IPS DF 6.9 (cell line): ENCODE results near the gene ERC2.
"Not testable (repeated sequence)": the region's sequence is repeated elsewhere in the genome, so short reads cannot be mapped to it uniquely, and the experiment has no call there.

Experiments
- DNase-seq: peaks from one replicate; pipeline ENCODE4 v3.0.0-alpha.2; 2013; ENCODE audit warnings: low read depth, low spot score
- H3K27ac ChIP-seq: one replicate; pipeline ENCODE4 v1.5.1; 2013; ENCODE audit warnings: low read length, control low read depth
- H3K27me3 ChIP-seq: 2 replicates; pipeline ENCODE4 v1.6.1; 2013; ENCODE audit warnings: mild to moderate bottlenecking, low read length; ENCODE audit not compliant: control insufficient read depth, insufficient read depth
- H3K36me3 ChIP-seq: 2 replicates; pipeline ENCODE4 v1.6.1; 2013; ENCODE audit warnings: low read length; ENCODE audit not compliant: control insufficient read depth, insufficient read depth
- H3K4me1 ChIP-seq: 2 replicates; pipeline ENCODE4 v1.6.1; 2013; ENCODE audit warnings: low read length; ENCODE audit not compliant: control insufficient read depth, insufficient read depth
- H3K4me3 ChIP-seq: 2 replicates; pipeline ENCODE4 v1.5.1; 2013; ENCODE audit warnings: mild to moderate bottlenecking, low read length
- H3K9me3 ChIP-seq: 2 replicates; pipeline ENCODE4 v1.6.1; 2013; ENCODE audit warnings: low read length, inconsistent platforms; ENCODE audit not compliant: control insufficient read depth, insufficient read depth
- WGBS: extraction: QIAGEN DNeasy Blood & Tissue Kit; methylation state at CpG from one replicate; pipeline ENCODE4 v1.1.7; 2013; ENCODE audit warnings: mixed read lengths, missing lambda C conversion rate; ENCODE audit not compliant: insufficient read length, insufficient coverage; 5-methylcytosine and 5-hydroxymethylcytosine counted together

The ERC2 gene

GRCh38 chr3:56101576-56101975, 366.7 kb downstream of the ERC2 start:
- Histone ChIP-seq H3K9me3 (no peaks in the 10 kb centered on the region), H3K36me3 (no peaks in the 10 kb centered on the region), H3K27ac (no peak overlapping the region), H3K4me1 (peaks cover 3% of the 10 kb centered on the region; the same call in 1 of the 2 replicates), H3K4me3 (no peak overlapping the region), H3K27me3 (no peaks in the 10 kb centered on the region)
- no peak for DNase-seq
- no CpG with 5 or more reads among the region's 6 CpGs for WGBS

GRCh38 chr3:56096999-56097398, 371.3 kb downstream of the ERC2 start:
- WGBS = no CpG with 5 or more reads among the region's 2 CpGs
- Histone ChIP-seq H3K9me3 (no peaks in the 10 kb centered on the region), H3K4me1 (peaks cover 2% of the 10 kb centered on the region; the same call in 1 of the 2 replicates), H3K27ac (no peak overlapping the region), H3K4me3 (no peak overlapping the region), H3K36me3 (no peaks in the 10 kb centered on the region), H3K27me3 (no peaks in the 10 kb centered on the region)
- DNase-seq = no peak

GRCh38 chr3:56094170-56094569, 374.1 kb downstream of the ERC2 start:
- no peaks in the 10 kb centered on the region for H3K9me3 ChIP-seq
- H3K4me3 ChIP-seq = no peak overlapping the region
- H3K4me1 ChIP-seq = peaks cover 1% of the 10 kb centered on the region; the same call in 1 of the 2 replicates
- DNase-seq = no peak
- no peak overlapping the region for H3K27ac ChIP-seq
- H3K36me3 ChIP-seq = no peaks in the 10 kb centered on the region
- H3K27me3 ChIP-seq = no peaks in the 10 kb centered on the region

- Histone ChIP-seq H3K27ac (no peak overlapping the region), H3K4me1 (peaks cover 1% of the 10 kb centered on the region; the same call in 1 of the 2 replicates), H3K4me3 (no peak overlapping the region), H3K27me3 (no peaks in the 10 kb centered on the region), H3K9me3 (no peaks in the 10 kb centered on the region; the same call in 1 of the 2 replicates), H3K36me3 (no peaks in the 10 kb centered on the region)
- no CpG with 5 or more reads among the region's 2 CpGs for WGBS
- no peak for DNase-seq
Measured at GRCh38 chr3:56089739-56090138, 378.5 kb downstream of the ERC2 start.

GRCh38 chr3:56087451-56088053, 380.7 kb downstream of the ERC2 start:
- no peaks in the 10 kb centered on the region; the same call in 1 of the 2 replicates for H3K9me3 ChIP-seq
- no peaks in the 10 kb centered on the region for H3K36me3 ChIP-seq
- no peak overlapping the region for H3K27ac ChIP-seq
- H3K4me3 ChIP-seq = no peak overlapping the region
- H3K4me1 ChIP-seq = peaks cover 1% of the 10 kb centered on the region; the same call in 1 of the 2 replicates
- H3K27me3 ChIP-seq = no peaks in the 10 kb centered on the region
- DNase-seq = no peak
- no CpG with 5 or more reads among the region's 10 CpGs for WGBS

GRCh38 chr3:56086355-56086754, 381.9 kb downstream of the ERC2 start:
- Histone ChIP-seq H3K36me3 (no peaks in the 10 kb centered on the region), H3K27ac (no peak overlapping the region), H3K4me1 (peaks cover 1% of the 10 kb centered on the region; the same call in 1 of the 2 replicates), H3K4me3 (no peak overlapping the region), H3K9me3 (no peaks in the 10 kb centered on the region; the same call in 1 of the 2 replicates), H3K27me3 (no peaks in the 10 kb centered on the region)
- DNase-seq = no peak
- WGBS = no CpG with 5 or more reads among the region's 1 CpG

- no peaks in the 10 kb centered on the region for H3K36me3 ChIP-seq
- whole genome bisulfite sequencing = no CpG with 5 or more reads among the region's 2 CpGs
Measured at GRCh38 chr3:56081246-56081645, 387.0 kb downstream of the ERC2 start.

GRCh38 chr3:56076746-56077145, 391.5 kb downstream of the ERC2 start:
- no CpG with 5 or more reads among the region's 2 CpGs for WGBS

More at GRCh38 chr3:56081246-56081645, 387.0 kb downstream of the ERC2 start:
- no peaks in the 10 kb centered on the region for H3K9me3 ChIP-seq
- H3K27ac ChIP-seq = no peak overlapping the region
- H3K27me3 ChIP-seq = no peaks in the 10 kb centered on the region
- no peak overlapping the region for H3K4me3 ChIP-seq
- DNase-seq = no peak
- no peaks in the 10 kb centered on the region for H3K4me1 ChIP-seq

GRCh38 chr3:56075089-56075488, 393.2 kb downstream of the ERC2 start:
- DNase-seq = no peak
- H3K4me1 ChIP-seq = no peaks in the 10 kb centered on the region
- no peaks in the 10 kb centered on the region for H3K27me3 ChIP-seq
- H3K9me3 ChIP-seq = no peaks in the 10 kb centered on the region
- no peak overlapping the region for H3K4me3 ChIP-seq
- H3K36me3 ChIP-seq = no peaks in the 10 kb centered on the region
- WGBS = no CpG with 5 or more reads among the region's 1 CpG
- H3K27ac ChIP-seq = no peak overlapping the region

More at GRCh38 chr3:56076746-56077145, 391.5 kb downstream of the ERC2 start:
- H3K4me3 ChIP-seq = no peak overlapping the region
- no peaks in the 10 kb centered on the region for H3K27me3 ChIP-seq
- H3K9me3 ChIP-seq = no peaks in the 10 kb centered on the region
- H3K36me3 ChIP-seq = no peaks in the 10 kb centered on the region
- no peaks in the 10 kb centered on the region for H3K4me1 ChIP-seq
- DNase-seq = no peak
- no peak overlapping the region for H3K27ac ChIP-seq

GRCh38 chr3:56069766-56070165, 398.5 kb downstream of the ERC2 start:
- H3K36me3 ChIP-seq = no peaks in the 10 kb centered on the region
- H3K27ac ChIP-seq = no peak overlapping the region
- DNase-seq = no peak
- no peak overlapping the region for H3K4me3 ChIP-seq
- no peaks in the 10 kb centered on the region for H3K9me3 ChIP-seq
- H3K27me3 ChIP-seq = no peaks in the 10 kb centered on the region
- no peaks in the 10 kb centered on the region for H3K4me1 ChIP-seq

GRCh38 chr3:56066405-56066804, 401.9 kb downstream of the ERC2 start:
- H3K9me3 ChIP-seq, H3K27me3 ChIP-seq, H3K4me1 ChIP-seq, H3K4me3 ChIP-seq, H3K27ac ChIP-seq, H3K36me3 ChIP-seq, DNase-seq: not testable (repeated sequence)
- WGBS = no CpG with 5 or more reads among the region's 1 CpG
